ENCODE measurements around the gene FOXP4.

DNA sequence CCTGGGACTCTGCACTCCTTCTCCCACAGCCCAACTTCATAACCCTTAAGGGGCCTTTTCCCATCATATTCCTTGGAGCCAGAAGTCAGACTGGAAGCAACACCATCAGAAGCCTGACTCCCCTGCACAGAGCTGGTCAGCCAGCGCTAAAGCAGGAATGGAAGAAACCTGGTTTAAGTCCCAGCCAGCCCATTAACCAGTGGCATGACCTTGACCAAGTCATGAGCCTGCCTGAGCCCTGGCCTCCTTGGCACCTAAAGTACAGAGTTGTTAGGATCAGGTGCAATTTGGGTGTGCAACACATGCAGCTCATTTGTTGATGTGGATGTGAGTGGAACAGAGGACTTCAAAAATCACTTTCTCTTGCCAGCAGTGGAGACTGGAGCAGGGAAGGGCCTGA lies 20.8 kb downstream of the FOXP4 start:
- TF ChIP-seq, protein P1, sequence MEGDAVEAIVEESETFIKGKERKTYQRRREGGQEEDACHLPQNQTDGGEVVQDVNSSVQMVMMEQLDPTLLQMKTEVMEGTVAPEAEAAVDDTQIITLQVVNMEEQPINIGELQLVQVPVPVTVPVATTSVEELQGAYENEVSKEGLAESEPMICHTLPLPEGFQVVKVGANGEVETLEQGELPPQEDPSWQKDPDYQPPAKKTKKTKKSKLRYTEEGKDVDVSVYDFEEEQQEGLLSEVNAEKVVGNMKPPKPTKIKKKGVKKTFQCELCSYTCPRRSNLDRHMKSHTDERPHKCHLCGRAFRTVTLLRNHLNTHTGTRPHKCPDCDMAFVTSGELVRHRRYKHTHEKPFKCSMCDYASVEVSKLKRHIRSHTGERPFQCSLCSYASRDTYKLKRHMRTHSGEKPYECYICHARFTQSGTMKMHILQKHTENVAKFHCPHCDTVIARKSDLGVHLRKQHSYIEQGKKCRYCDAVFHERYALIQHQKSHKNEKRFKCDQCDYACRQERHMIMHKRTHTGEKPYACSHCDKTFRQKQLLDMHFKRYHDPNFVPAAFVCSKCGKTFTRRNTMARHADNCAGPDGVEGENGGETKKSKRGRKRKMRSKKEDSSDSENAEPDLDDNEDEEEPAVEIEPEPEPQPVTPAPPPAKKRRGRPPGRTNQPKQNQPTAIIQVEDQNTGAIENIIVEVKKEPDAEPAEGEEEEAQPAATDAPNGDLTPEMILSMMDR (IDR thresholded peaks at IDR 0.05; ENCODE audit: low read length), result no peak
- no peak for TF ChIP-seq EZH2 (IDR thresholded peaks at IDR 0.05; ENCODE audit: borderline replicate concordance, low read length)

Data from OCI-LY1 (cell line).